Measurements from ENCODE around the gene CTNNA3.

The CTNNA3 gene

DNA sequence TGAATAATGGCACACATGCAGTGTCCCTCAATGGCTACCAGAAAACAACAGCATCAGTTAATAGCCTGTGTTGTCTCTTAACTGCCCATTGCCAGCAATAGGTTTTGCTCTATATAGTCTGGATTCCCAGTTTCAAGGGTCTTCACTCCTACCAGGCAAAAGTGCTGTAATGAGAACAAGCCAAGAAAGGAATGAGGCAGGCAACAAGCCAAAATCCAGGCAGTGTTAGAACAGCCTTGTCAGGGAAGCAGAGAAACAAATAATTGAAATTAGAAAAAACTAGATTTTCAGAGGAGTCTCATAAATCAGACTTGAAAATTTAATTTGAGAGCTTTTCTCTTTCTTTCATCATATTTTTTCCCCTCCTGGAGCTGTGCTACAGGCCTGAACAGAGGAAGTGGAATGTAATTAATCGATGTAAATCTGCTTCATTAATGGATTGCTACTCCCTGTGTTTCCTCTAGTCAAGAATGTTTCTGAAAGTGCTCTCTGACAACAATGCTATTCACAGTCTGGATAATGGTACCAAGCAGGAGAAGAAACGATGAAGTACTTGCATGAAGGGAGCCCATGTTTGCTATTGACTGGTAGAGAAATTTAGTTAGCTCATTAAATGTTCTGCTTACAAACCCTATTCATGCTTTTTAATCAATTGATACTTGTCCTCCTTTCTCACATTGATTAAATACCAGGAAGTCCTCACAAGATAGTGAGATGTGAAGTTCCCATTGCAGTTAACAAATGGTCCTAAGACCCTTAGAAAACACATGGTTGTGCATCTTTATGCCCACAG, 972.2 kb downstream of the CTNNA3 start:
- no peak for DNase-seq

DNA sequence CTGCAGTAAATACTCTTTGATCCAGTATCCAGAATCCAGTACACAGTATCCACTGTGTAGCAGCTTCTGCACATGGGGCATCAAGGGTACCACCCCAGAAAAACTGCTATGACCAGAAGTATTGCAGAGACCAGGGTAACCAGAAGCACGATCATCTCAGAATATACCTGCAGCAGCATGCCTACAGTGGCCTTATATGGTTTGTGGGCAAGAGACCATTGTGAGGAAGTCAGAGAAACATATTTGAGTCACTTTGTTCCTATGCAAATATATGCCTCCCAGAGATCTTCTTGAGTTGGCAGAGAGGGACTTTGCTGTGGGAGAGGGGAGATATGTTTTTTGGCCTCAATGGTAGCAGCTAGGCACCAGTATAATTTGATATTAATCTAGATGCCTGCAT, 976.5 kb downstream of the CTNNA3 start:
- DNase-seq, result no peak

DNA sequence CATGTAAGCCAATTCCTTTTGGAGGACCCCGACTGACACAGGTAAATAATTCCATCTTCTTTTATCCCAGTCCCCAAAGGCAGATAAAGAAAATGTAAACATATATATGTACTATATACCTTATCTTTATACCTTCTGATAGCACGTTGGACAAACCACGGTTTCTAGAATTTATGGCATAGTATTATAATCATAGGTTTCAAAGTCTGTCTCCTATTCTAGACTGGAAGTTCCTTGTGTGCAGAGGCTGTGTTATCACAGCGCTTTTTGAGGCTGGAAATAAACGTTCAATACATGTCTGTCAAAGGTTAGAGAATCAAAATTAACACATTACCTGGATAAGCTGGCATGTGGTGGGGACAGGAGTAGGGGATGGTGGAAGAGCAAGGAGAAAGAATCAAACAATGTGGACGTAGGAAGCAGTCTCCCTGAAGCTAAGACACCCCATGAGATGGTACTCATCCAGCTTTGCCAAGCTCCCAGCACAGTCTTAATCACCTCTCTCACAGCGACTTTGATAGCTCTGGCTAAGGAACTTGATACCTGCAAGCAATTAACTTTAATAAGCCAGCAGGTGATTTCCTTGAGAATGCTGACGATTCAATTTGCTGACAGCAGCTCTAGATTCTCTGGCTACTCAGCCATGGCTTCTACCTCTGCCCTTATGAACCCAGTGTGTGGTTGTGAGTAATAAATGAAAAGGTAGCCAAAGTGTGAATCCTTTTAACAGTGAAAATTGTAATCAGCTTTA, 978.6 kb downstream of the CTNNA3 start:
- DNase-seq, result no peak

DNA sequence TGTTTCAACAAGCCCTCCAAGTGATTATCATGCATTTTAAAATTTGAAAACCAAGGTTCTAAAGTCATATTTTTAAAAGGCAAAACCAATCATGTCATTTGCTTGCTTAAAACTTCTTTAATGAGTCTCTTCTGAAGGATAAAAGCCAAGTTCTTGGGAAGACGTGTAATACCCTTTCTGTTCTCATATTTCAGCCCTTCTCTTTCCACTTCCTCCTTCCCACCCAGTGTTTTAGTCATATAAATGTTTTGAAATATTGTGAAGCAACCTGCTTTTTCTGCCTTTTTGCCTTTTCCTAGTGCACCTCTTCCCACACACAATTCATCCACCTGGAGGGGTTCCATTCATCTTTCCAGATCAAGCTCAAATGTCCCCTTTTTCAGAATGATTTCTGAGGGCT, 981.3 kb downstream of the CTNNA3 start:
- no peak for DNase-seq

DNA sequence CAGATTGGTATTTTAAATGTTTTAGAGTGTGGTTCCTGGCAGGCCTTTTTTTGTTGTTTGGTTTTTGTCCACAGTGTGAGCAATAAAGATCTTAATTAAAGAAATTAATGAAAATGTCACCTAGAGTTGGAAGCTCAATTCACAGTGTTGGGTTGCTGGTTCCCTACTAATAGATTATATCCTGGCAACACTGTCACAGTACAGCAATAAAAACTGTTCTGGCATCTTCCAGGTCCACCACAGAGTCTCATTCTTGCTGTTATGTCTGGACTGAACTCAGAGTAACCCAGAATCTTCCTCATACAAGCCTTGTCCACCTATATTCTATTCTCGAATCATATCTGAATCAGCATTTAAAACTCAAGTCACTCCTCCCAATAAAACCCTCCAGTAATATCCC, 982.6 kb downstream of the CTNNA3 start:
- no peak for DNase-seq

DNA sequence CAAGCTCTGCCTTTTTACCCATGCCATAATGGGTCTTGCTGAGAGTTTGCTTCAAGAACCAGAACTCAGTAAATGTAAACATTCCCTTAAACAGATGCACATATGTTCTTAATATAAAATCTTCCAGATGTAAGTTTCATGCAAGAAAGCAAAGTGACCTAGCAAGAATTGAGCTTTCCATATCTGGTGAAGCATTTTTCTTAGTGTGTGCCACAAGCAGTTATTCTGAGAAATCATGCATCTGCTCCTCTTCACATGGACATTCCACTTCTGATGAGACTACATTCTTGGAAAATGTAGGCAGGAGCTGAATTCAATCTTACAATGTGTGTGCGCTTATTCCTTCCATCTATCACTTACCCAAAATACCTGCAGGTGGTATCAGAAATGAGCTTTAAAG, 997.9 kb downstream of the CTNNA3 start:
- no peak for DNase-seq

DNA sequence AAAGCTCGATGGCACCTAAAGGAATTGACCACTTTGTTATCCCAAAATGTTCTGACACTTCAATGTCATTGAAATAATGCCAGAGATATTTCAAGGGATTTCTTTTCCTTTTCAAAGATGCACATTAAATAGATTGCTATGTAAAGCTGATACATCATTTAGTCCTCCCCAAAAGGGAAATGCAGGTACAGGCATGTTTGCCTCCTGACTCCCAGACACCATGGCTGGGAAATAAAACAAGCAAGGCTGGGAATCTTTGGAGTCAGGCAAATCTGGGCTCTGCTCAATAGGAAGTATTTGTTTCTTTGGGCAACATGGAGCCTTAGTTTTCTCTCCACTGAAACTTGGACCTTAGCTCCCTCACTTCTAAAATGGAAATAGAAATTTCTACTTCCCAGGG, 1000.9 kb downstream of the CTNNA3 start:
- DNase-seq, result no peak

DNA sequence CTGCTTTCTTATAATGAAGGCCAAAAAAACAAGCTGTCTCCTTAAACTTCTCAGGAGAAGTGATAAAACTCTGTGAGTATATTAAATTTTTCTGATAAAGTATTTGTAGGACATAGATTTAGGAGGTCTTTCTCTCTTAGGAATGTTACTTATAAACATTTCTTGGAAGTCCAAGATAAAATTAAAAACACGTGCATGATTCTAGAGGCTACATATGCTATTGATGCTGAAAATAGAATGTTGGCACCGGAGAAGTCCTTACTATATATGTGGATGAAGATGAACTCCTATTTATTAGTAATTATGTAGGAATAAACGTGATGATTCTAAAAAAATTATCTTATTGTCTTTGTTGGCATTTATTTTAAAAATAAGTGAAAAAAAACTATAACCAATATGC, 1011.4 kb downstream of the CTNNA3 start:
- DNase-seq, result no peak

DNA sequence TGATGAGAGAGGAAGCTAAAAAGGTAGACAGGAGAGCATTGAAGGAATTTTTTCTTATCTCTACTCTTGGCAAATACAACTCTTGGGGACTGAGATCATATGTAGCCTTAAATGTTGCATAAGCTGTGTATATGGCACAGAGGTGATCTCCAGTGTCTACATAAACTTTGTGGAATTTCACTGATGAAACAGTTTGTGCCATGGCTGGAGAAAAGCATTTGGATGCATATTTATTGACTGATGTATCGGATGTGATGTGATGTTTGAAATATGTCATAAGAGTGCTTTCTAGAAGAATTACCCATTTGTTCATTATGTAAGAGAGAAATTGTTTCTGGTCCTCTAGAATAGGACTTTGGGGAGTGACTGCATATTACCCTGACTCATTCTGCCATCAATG, 1015.1 kb downstream of the CTNNA3 start:
- no peak for DNase-seq

DNA sequence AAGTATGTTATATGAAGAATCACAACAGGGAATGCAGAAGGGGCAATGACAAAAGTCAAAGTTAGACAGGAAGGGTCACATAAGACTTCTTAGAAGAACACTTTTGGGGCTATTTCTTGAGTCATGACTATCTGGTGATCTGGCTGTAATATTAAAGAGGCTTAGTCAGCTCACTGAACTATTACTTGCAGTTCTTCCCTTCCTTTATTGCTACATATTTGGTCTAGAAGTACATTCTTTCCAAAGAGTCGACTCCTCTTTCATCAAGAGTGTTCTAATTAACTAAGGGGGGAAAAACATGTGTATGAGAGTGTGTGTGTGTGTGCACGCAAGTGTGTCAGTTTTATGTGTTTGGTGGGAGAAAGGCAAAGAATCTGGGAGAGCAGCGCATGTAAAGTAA, 1017.5 kb downstream of the CTNNA3 start:
- no peak for DNase-seq

DNA sequence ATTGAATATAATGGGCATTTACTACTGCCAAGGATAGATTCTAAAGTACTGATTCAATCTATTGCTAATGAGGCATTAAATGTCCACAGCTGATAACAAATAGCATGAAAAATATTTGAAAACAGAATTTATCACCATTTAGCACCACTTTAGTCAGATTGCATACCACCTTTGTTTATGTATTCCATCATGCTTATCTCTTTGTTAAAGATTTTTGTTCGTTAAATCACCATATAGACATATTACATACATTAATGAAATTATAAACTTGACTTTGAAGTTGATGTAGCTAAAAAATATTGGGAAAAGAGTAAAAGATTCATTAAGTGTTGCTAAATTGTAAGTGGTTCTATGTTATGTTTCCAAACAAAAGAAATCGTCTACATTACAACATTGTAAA, 1022.9 kb downstream of the CTNNA3 start:
- no peak for DNase-seq

DNA sequence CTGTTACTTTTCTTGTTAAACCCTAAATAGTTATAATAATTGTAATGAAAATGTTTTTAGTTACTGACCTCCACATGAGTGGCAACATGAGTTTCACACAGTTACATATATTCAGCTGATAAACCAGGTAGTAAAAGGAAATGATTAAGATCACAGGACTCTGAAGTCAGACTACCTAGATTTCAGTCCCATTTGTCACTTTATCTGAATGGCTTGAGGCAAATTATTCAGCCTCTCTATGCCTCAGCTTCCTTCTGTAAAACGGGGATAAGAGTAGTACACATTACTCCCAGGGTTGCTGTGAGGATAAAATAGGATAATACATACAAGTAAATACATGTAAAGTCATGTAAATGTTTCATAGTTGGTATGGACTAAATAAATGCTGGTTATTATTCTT, 1024.4 kb downstream of the CTNNA3 start:
- DNase-seq, result no peak

DNA sequence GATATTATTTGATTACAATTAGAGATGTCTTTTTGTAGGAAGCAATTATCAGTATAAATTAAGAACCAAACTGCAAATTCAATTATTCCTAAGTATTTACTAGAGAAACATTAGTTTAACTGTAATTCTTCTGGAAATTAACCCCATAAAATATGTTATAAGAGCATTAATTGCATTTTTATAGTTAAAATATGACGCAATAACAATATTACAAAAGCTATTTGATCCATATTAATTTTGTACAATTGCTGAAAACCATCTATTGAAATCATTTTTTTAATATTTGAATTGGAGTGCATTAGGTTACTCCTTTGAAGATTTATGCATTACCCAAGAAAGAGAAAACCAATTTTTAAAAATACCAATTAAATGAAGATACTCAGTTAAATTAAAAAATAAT, 1024.9 kb downstream of the CTNNA3 start:
- DNase-seq, result no peak

DNA sequence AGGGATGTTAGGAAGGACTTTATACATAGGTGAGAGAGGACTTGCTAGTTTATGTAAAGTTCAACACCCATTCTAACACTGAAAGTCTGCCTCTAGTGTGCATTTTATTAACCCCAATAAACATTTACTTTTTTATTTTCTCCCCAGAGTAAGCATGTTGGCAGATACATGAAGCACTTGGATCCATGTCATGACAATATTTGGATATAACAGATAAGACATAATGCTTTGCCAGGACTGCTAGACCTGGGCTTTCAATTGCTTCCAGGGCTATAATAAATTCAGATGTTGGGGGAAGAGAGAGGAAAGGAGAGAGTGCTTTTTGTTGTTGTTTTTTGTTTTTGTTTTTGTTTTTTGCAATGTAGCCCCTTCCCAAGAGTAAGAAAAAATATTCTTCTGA, 1039.5 kb downstream of the CTNNA3 start:
- DNase-seq, result no peak

DNA sequence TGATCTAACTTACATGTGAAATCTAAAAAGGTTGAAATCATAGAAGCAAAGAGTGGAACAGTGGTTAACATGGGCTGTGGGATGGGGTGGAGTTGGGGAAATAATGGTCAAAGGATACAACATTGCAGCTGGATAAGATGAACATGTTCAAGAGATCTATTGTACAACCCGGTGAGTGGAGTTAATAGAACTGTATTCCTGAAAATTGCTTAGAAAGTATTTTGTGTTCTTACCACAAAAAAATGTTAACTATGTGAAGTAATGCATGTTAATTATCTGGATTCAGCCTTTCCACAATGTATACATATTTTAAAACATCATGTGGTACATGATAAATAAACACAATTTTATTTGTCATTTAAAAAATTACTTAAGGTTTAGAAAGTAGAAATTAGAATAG, 1041.1 kb downstream of the CTNNA3 start:
- DNase-seq, result no peak

DNA sequence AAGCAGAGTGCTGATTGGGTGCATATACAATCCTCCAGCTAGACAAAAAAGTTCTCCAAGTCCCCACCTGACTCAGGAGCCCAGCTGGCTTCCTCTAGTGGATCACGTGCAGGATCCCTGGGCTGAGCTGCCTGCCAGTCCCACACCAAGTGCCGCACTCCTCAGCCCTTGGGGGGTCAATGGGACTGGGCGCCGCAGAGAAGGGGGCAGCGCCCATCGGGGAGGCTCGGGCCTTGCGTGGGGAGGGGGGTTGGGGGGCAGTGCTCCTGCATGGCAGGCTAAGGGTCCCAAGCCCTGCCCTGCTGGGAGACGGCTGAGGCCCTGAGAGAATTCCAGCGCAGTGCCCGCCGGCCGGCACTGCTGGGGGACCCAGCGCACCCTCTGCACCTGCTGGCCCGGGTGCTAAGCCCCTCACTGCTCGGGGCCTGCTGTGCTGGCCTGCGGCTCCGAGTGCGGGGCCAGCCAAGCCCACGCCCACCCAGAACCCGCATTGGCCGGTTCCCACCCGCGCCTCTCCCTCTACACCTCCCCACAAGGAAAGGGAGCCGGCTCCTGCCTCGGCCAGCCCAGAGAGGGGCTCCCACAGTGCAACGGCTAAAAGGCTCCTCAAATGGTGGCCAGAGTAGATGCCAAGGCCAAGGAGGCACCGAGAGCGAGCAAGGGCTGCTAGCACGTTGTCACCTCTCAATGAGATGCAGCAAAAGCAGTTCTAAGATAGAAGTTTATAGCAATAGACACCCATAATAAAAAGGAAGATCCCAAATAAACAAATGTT, 1044.5 kb downstream of the CTNNA3 start:
- peak; percentile 4 for DNase-seq

DNA sequence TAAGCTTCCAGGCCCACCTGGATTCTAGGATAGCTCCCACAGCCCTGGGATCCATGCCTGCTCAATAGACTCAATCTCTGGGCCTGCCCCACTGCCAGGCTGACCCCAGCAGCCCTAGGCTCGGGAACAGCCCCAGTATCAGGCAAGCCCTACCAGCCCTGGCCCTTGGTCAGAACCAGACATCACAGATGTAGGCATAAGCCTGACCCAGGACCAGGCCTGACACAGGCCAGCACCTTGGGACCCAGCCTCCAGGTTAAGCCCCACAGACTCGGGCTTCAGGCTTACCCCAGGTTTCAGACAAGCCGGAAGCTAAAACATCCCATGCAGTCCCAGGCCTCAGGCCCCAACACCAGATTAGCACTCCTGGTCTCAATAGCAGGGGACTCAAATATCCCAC, 1046.4 kb downstream of the CTNNA3 start:
- DNase-seq, result no peak

DNA sequence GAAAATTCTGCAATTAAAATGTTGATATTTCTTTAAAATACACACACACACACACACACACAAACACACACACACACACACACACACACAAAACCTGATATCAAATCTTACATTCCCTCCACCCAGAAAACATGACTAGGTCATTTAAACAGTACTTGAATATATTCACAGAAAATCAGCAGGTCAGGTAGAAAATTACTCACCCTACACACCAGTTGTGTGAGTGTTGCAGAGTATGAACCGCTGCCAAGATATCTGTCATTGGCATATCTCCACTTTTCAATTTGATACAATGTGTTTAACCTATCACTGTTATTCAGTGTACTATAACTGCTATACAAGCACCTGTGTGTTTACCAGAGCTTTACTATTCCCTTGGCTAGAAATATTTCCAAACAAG, 1053.8 kb downstream of the CTNNA3 start:
- DNase-seq, result no peak

DNA sequence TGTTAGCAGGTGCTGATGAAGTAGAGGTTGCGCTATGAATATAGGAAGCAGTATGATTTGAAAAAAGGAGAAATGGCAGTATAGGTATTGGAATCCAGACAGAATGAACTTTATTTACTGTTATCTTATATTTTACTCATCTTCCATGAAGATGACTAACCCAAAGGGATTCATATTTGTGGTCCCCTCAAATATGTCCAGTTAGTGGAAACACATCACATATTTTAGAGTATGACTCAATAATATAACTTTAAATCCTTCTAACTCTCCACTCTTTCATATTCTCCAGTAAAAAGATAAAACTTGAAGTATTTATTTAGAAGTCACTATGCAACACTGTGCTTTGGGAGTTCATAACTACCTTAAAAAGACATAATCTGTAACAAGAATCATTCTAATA, 1056.6 kb downstream of the CTNNA3 start:
- no peak for DNase-seq

DNA sequence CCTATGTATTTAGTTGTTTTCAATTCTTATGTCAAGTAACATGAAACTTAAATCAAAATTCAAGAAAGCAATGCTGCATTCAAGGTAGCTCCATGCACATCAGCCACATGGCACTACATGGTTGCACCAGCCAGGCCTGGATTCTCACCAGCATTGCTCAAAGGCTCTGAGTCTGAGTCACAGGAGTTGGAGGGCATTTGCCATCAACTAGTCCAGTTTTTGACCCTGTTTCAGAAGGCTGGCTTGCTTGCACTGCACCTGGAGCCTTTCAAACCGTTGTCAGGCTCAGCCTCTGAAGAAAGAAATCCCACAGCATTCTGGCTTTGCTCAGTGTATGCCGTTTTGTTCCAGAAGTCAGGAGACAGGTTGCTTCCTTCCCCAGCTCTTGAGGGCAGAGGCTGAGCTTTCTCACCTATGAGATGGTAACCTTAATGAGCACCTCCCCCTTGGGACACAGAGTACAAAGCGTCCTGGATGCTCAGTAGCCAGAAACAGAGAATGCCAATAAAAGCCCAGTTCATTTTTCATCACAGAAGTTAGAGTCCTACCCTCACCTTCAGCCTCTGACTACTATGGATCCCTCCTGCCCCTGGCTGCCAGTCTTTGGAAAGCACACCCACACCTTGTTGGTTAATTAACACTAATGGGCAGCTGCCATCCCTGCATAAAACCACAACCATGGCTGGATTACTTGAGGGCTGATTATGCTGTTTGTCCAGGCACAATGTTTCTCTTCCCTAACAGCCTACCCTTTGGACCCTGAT, 1058.5 kb downstream of the CTNNA3 start:
- DNase-seq, result peak; percentile 13

DNA sequence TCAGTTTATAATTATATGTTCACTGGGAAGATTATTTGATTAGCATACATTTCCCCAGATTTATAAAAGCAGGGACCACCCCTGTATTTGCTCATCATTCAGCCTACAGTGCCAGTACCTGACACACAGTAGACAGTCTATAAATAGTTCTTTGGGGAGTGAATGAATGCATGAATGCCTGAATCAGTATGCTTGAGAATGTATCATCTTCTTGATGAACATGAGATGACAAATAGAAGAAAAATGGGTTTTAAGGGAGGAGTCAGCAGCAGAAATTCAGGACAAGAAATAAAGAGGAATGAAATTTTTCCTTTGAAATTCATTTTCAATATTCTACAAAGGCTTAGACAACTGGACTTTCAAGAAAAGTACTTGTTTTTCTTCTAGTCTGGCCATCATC, 1066.0 kb downstream of the CTNNA3 start:
- DNase-seq, result no peak

DNA sequence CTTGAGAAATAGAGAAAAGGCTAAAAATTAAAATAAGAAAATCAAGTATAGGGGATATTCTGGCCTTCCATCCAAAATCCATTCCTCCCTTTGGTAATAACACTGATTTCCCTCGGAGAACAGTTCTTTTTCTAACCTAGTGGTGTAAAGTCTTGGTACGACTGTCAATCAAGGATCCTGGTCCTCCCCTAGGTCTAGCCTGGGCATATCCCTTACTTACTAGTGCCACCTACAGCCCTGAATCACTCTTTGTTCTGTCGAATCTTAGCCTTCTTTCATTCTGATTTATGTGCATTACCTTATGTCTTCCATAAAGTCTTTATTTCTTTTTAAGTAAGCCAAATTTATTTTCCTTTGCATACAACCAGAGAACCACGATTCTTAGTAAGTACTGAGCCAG, 1068.8 kb downstream of the CTNNA3 start:
- peak; percentile 90 for DNase-seq
